IMR-90 (cell line): Measurements from ENCODE around the gene HOXA7. TPM values are rescaled to one million over a fixed set of nuclear protein-coding genes. Genes with fewer than 3 reads are reported as not detected.
A peak's percentile ranks its signal among the peaks of the same experiment; 100 is the strongest.

Experiments used
- ATAC-seq: fragments of 200-7000 bp; cut with Tn5 transposase; 2 replicates; pipeline ENCODE4 v1.9.1; 2020; ENCODE audit warnings: low read depth, mild to moderate bottlenecking, moderate library complexity
- BruUV-seq: library from RNA; stranded (reverse); fragments of 400-500 nt; replicated peaks from 2 replicates; lab custom pipeline; 2021; lab: Mats Ljungman, UMichigan
- CTCF ChIA-PET: fragments of 300-600 bp; formaldehyde crosslinking; extraction: SDS; loops from one replicate; lab custom pipeline; 2021; ENCODE audit warnings: antibody characterized with exemption; lab: Yijun Ruan, JAX
- POLR2A ChIA-PET: fragments of 300-600 bp; sonication (Branson Sonifier 250); formaldehyde crosslinking; loops from one replicate; lab custom pipeline; 2022; ENCODE audit warnings: antibody characterized with exemption; ENCODE audit not compliant: unreplicated experiment; lab: Charles Lee
- DNase-seq: peaks from one replicate; pipeline ENCODE4 v3.0.0; 2013
- H2AFZ ChIP-seq: replicated peaks from 2 replicates; pipeline ENCODE3; 2013; ENCODE audit warnings: low read length, mild to moderate bottlenecking; ENCODE audit not compliant: poor library complexity
- H2AK5ac ChIP-seq: 2 replicates; pipeline ENCODE4 v1.6.1; 2013; ENCODE audit warnings: low read depth, low read length, inconsistent platforms
- H2AK9ac ChIP-seq: replicated peaks from 2 replicates; pipeline ENCODE3; 2013; ENCODE audit warnings: mild to moderate bottlenecking, low read depth, low read length, moderate library complexity; ENCODE audit not compliant: poor library complexity
- H2BK120ac ChIP-seq: 2 replicates; pipeline ENCODE4 v1.6.1; 2013; ENCODE audit warnings: low read depth, low read length, inconsistent platforms
- H2BK15ac ChIP-seq: 3 replicates; pipeline ENCODE4 v1.6.1; 2013; ENCODE audit warnings: low read depth, low read length, inconsistent platforms
- H2BK20ac ChIP-seq: 2 replicates; pipeline ENCODE4 v1.6.1; 2013; ENCODE audit warnings: low read depth, mild to moderate bottlenecking, inconsistent platforms, low read length, moderate library complexity
- H2BK5ac ChIP-seq: 2 replicates; pipeline ENCODE4 v1.6.1; 2013; ENCODE audit warnings: mild to moderate bottlenecking, low read depth, low read length, inconsistent platforms; ENCODE audit not compliant: poor library complexity, severe bottlenecking
- H3K14ac ChIP-seq: replicated peaks from 2 replicates; pipeline ENCODE4 v1.6.1; 2013; ENCODE audit warnings: low read depth, low read length, inconsistent platforms
- H3K18ac ChIP-seq: 2 replicates; pipeline ENCODE4 v1.6.1; 2013; ENCODE audit warnings: low read depth, low read length, control low read depth
- H3K23ac ChIP-seq: 2 replicates; pipeline ENCODE4 v1.6.1; 2013; ENCODE audit warnings: low read depth, low read length, inconsistent platforms
- H3K27ac ChIP-seq: 2 replicates; pipeline ENCODE4 v1.5.1; 2013; ENCODE audit warnings: mild to moderate bottlenecking, control low read depth, low read length; ENCODE audit not compliant: insufficient read depth
- H3K27me3 ChIP-seq: 2 replicates; pipeline ENCODE4 v1.6.1; 2013; ENCODE audit warnings: low read length; ENCODE audit not compliant: control insufficient read depth, insufficient read depth
- H3K36me3 ChIP-seq: 2 replicates; pipeline ENCODE4 v1.6.1; 2013; ENCODE audit warnings: low read length, mixed read lengths; ENCODE audit not compliant: control insufficient read depth, insufficient read depth
- H3K4ac ChIP-seq: 2 replicates; pipeline ENCODE4 v1.6.1; 2013; ENCODE audit warnings: low read depth, low read length, inconsistent platforms
- H3K4me1 ChIP-seq: 2 replicates; pipeline ENCODE4 v1.6.1; 2013; ENCODE audit warnings: low read length, mixed read lengths; ENCODE audit not compliant: control insufficient read depth, insufficient read depth
- H3K4me2 ChIP-seq: 2 replicates; pipeline ENCODE4 v1.6.1; 2013; ENCODE audit warnings: low read depth, mild to moderate bottlenecking, control low read depth, low read length, moderate library complexity
- H3K4me3 ChIP-seq: 2 replicates; pipeline ENCODE4 v1.5.1; 2013; ENCODE audit warnings: low read depth, mild to moderate bottlenecking, control low read depth, low read length, moderate library complexity; ENCODE audit not compliant: insufficient read depth
- H3K56ac ChIP-seq: 2 replicates; pipeline ENCODE4 v1.6.1; 2013; ENCODE audit warnings: low read length, inconsistent platforms; ENCODE audit not compliant: insufficient read depth; ENCODE audit errors: extremely low read depth
- H3K79me1 ChIP-seq, 2 experiments: 2 replicates each; pipeline ENCODE4 v1.6.1; 2013; ENCODE audit warnings: low read length in 2 of 2, inconsistent platforms in 1 of 2, low read depth in 1 of 2
- H3K9ac ChIP-seq: 2 replicates; pipeline ENCODE4 v1.6.1; 2013; ENCODE audit warnings: low read depth, low read length, control low read depth
- H3K9me1 ChIP-seq: 2 replicates; pipeline ENCODE4 v1.6.1; 2013; ENCODE audit warnings: low read length, inconsistent platforms; ENCODE audit not compliant: insufficient read depth
- H3K9me3 ChIP-seq: 2 replicates; pipeline ENCODE4 v1.6.1; 2013; ENCODE audit warnings: low read length; ENCODE audit not compliant: control insufficient read depth, insufficient read depth
- H4K20me1 ChIP-seq: 2 replicates; pipeline ENCODE4 v1.6.1; 2013; ENCODE audit warnings: low read length, inconsistent platforms; ENCODE audit not compliant: insufficient read depth
- H4K5ac ChIP-seq: 2 replicates; pipeline ENCODE4 v1.6.1; 2013; ENCODE audit warnings: mild to moderate bottlenecking, low read depth, low read length, control low read depth
- H4K8ac ChIP-seq, 2 experiments: 2 replicates each; pipeline ENCODE4 v1.6.1; 2013; ENCODE audit warnings: low read depth in 2 of 2, low read length in 2 of 2, control low read depth in 1 of 2, inconsistent platforms in 1 of 2
- H4K91ac ChIP-seq: 2 replicates; pipeline ENCODE4 v1.6.1; 2013; ENCODE audit warnings: low read depth, low read length, inconsistent platforms; ENCODE audit not compliant: insufficient read depth
- BHLHE40 ChIP-seq: fragments of 150-350 bp; IDR thresholded peaks from 2 replicates; pipeline ENCODE4 v1.6.1; 2016; ENCODE audit warnings: mild to moderate bottlenecking, low read depth, low read length
- CHD1 ChIP-seq: IDR thresholded peaks from 2 replicates; pipeline ENCODE4 v1.6.1; 2012; ENCODE audit warnings: low read depth, low read length, improper control_type of control experiment
- ELK1 ChIP-seq: fragments of 150-350 bp; IDR thresholded peaks from 2 replicates; pipeline ENCODE4 v1.6.1; 2016; ENCODE audit warnings: low read depth, mild to moderate bottlenecking, low read length, moderate library complexity, borderline replicate concordance
- FOS ChIP-seq: fragments of 150-350 bp; IDR thresholded peaks from 2 replicates; pipeline ENCODE4 v1.6.1; 2016; ENCODE audit warnings: low read depth, low read length
- MAZ ChIP-seq: IDR thresholded peaks from 2 replicates; pipeline ENCODE4 v1.6.1; 2012; ENCODE audit warnings: low read depth, mild to moderate bottlenecking, low read length, improper control_type of control experiment, moderate library complexity, borderline replicate concordance
- MXI1 ChIP-seq: IDR thresholded peaks from 2 replicates; pipeline ENCODE4 v1.6.1; 2012; ENCODE audit warnings: low read depth, mild to moderate bottlenecking, low read length, moderate library complexity, borderline replicate concordance
- POLR2A ChIP-seq: IDR thresholded peaks from 2 replicates; pipeline ENCODE4 v1.6.1; 2012; ENCODE audit warnings: mild to moderate bottlenecking, low read depth, low read length
- RCOR1 ChIP-seq: IDR thresholded peaks from 2 replicates; pipeline ENCODE4 v1.6.1; 2012; ENCODE audit warnings: mild to moderate bottlenecking, low read length, improper control_type of control experiment; ENCODE audit not compliant: insufficient replicate concordance
- RFX5 ChIP-seq: IDR thresholded peaks from 2 replicates; pipeline ENCODE4 v1.8.0; 2012; ENCODE audit warnings: low read depth, mild to moderate bottlenecking, low read length, moderate library complexity
- SMC3 ChIP-seq: fragments of 150-350 bp; IDR thresholded peaks from 2 replicates; pipeline ENCODE4 v1.6.1; 2016; ENCODE audit warnings: low read depth, mild to moderate bottlenecking, antibody characterized with exemption, low read length, moderate library complexity
- USF2 ChIP-seq: fragments of 150-350 bp; IDR thresholded peaks from 2 replicates; pipeline ENCODE4 v1.6.1; 2017; ENCODE audit warnings: mild to moderate bottlenecking, antibody characterized with exemption, low read length, low read depth
- WGBS, 2 experiments: methylation state at CpG; one replicate each; pipeline versions ENCODE4 v1.1.5 to v1.1.7; 2013; ENCODE audit warnings: missing lambda C conversion rate in 2 of 2; ENCODE audit not compliant: insufficient read length in 1 of 2; ENCODE audit errors: extremely low coverage in 2 of 2; 5-methylcytosine and 5-hydroxymethylcytosine counted together
- dilution Hi-C: fragments of 300-500 bp; cut with HindIII; formaldehyde crosslinking; loops from one replicate; pipeline ENCODE4 v1.14.3; 2018; ENCODE audit warnings: low sequenced_read_pairs; ENCODE audit not compliant: unreplicated experiment
- in situ Hi-C: fragments of 300-500 bp; cut with MboI; formaldehyde crosslinking; loops from 3 replicates; pipeline ENCODE4 v1.14.3; 2019; ENCODE audit warnings: low sequenced_read_pairs, inconsistent platforms, mixed read lengths
- intact Hi-C: fragments of 100-400 bp; cut with micrococcal nuclease; formaldehyde crosslinking; loops from 2 replicates; pipeline ENCODE4 v1.10.0; 2022
- polyA plus RNA-seq, 3 experiments: library from polyadenylated mRNA; depleted of rRNA; stranded (reverse); fragments of >200 nt; gene quantifications; 2 replicates each; pipeline ENCODE4 v1.2.3, GENCODE V29; 2012; ENCODE audit warnings: low replicate concordance in 1 of 3
- total RNA-seq: library from RNA; depleted of rRNA; stranded (reverse); fragments of >200 nt; gene quantifications from 2 replicates; pipeline ENCODE4 v1.2.3, GENCODE V29; 2012

HOXA7 gene
- total and polyA plus RNA-seq, 2 of the 4 experiments (the other 2 are of a cell fraction): 0.18 to 1.7 TPM

GRCh38 chr7:27161721-27162560 lies 5.5 kb upstream of the HOXA7 start (continued):
- no peak for TF ChIP-seq MAZ
- no peak for TF ChIP-seq RFX5

GRCh38 chr7:27161214-27161720 lies 4.8 kb upstream of the HOXA7 start:
- H3K9me3 ChIP-seq: peaks cover 6% of the 10 kb centered on the region; the same call in 1 of the 2 replicates
- no peak overlapping the region for H3K14ac ChIP-seq
- in situ Hi-C loops (no loop called here), dilution Hi-C loops (no loop called here), intact Hi-C loops (loop anchor here (1.0 to 10.0 kb wide), 4 partner anchors 792 to 1906 kb away; partner anchors contain the start of genes CBX3 and HNRNPA2B1)
- no peaks in the 10 kb centered on the region for H3K9me1 ChIP-seq
- no peak overlapping the region for H2BK5ac ChIP-seq
- H3K27ac ChIP-seq: no peak overlapping the region
- ChIA-PET POLR2A (no interaction called here), CTCF (interaction anchor here (0.6 to 1.8 kb wide), 23 partner anchors 9 to 1269 kb away, joined by 3 to 29 read pairs (median 4); partner anchors contain the start of gene HOXA5)
- peak overlapping the region; percentile 36 for H3K4me3 ChIP-seq
- no peak overlapping the region for H2BK120ac ChIP-seq
- no peak overlapping the region; the same call in 1 of the 2 replicates for H3K9ac ChIP-seq
- H4K5ac ChIP-seq: no peak overlapping the region
- H3K4me1 ChIP-seq: peaks cover 1% of the 10 kb centered on the region; the same call in 1 of the 2 replicates
- H2AK9ac ChIP-seq: peak overlapping the region; percentile 87
- H3K4ac ChIP-seq: no peak overlapping the region
- H3K27me3 ChIP-seq: peaks cover 34% of the 10 kb centered on the region
- H2AK5ac ChIP-seq: no peak overlapping the region
- no peak overlapping the region for H2BK15ac ChIP-seq
- no peak overlapping the region for H3K23ac ChIP-seq
- H3K36me3 ChIP-seq: no peaks in the 10 kb centered on the region
- no peak for DNase-seq
- no CpG with 5 or more reads among the region's 27 CpGs for WGBS, 2 experiments
- H2AFZ ChIP-seq: peak overlapping the region; percentile 98
- peak overlapping the region; percentile 79 for H3K4me2 ChIP-seq
- no peak overlapping the region for H3K56ac ChIP-seq
- no TSS peak for BruUV-seq
- no peak overlapping the region for H3K18ac ChIP-seq
- H2BK20ac ChIP-seq: no peak overlapping the region
- no peak overlapping the region for H4K91ac ChIP-seq
- no peak overlapping the region for H4K8ac ChIP-seq
- H4K20me1 ChIP-seq: no peaks in the 10 kb centered on the region
- ATAC-seq: peak; percentile 5
- no peaks in the 10 kb centered on the region for H3K79me1 ChIP-seq
- TF ChIP-seq MAZ (no peak), ELK1 (no peak), RCOR1 (no peak), MXI1 (no peak), POLR2A (no peak), RFX5 (no peak), BHLHE40 (no peak), CHD1 (no peak), FOS (no peak), USF2 (no peak), SMC3 (no peak)
